CD14-positive monocyte (primary cell): ENCODE measurements around the gene RMI2. TPM values are rescaled to one million over a fixed set of nuclear protein-coding genes. Genes with fewer than 3 reads are reported as not detected.

ENCODE experiments used
- DNase-seq, 3 donors: peaks; one replicate each; pipeline ENCODE4 v3.0.0-alpha.2; 2011 to 2022
- H2AFZ ChIP-seq: 2 replicates; pipeline ENCODE4 v1.6.0; 2012; ENCODE audit warnings: mild to moderate bottlenecking, low read depth, low read length, inconsistent platforms; ENCODE audit not compliant: insufficient read depth, poor library complexity, severe bottlenecking
- H3K27ac ChIP-seq, 2 donors: 1 replicate in 1 of 2; 2 replicates in 1 of 2; pipeline ENCODE4 v1.5.1; 2012 to 2013; ENCODE audit warnings: low read length in 2 of 2, control low read depth in 1 of 2, inconsistent platforms in 1 of 2, low read depth in 1 of 2, mild to moderate bottlenecking in 1 of 2
- H3K27me3 ChIP-seq, 2 donors: one replicate each; pipeline versions ENCODE4 v1.6.0 to v1.6.1; 2011 to 2013; ENCODE audit warnings: low read length in 2 of 2; ENCODE audit not compliant: control insufficient read depth in 2 of 2, insufficient read depth in 2 of 2
- H3K36me3 ChIP-seq, 2 donors: replicated peaks in 1 of 2; 1 replicate in 1 of 2; 2 replicates in 1 of 2; pipeline versions ENCODE4 v1.5.1 to v1.6.1; 2012 to 2013; ENCODE audit warnings: low read length in 2 of 2, control low read depth in 1 of 2, inconsistent platforms in 1 of 2, mild to moderate bottlenecking in 1 of 2; ENCODE audit not compliant: insufficient read depth in 2 of 2, control insufficient read depth in 1 of 2
- H3K4me1 ChIP-seq, 2 donors: 1 replicate in 1 of 2; 2 replicates in 1 of 2; pipeline versions ENCODE4 v1.5.1 to v1.6.1; 2012 to 2013; ENCODE audit warnings: low read length in 2 of 2, control low read depth in 1 of 2, inconsistent platforms in 1 of 2, mild to moderate bottlenecking in 1 of 2, moderate library complexity in 1 of 2; ENCODE audit not compliant: insufficient read depth in 2 of 2, control insufficient read depth in 1 of 2
- H3K4me2 ChIP-seq: replicated peaks from 2 replicates; pipeline ENCODE3; 2012; ENCODE audit warnings: low read length, moderate library complexity, mild to moderate bottlenecking; ENCODE audit not compliant: poor library complexity, severe bottlenecking; ENCODE audit errors: extremely low read depth
- H3K4me3 ChIP-seq, 3 experiments: fragments of 200-600 bp in 1 of 3; sonication (generic) in 1 of 3; replicated peaks in 1 of 3; 1 replicate in 2 of 3; 2 replicates in 1 of 3; pipeline ENCODE4 v1.5.1; 2011 to 2013; ENCODE audit warnings: low read length in 3 of 3, mild to moderate bottlenecking in 3 of 3, control low read depth in 2 of 3, low read depth in 2 of 3, inconsistent platforms in 1 of 3, moderate library complexity in 1 of 3
- H3K79me2 ChIP-seq: 2 replicates; pipeline ENCODE4 v1.6.0; 2012; ENCODE audit warnings: mild to moderate bottlenecking, control low read depth, inconsistent platforms, low read length, moderate library complexity; ENCODE audit not compliant: insufficient read depth
- H3K9ac ChIP-seq: 2 replicates; pipeline ENCODE4 v1.6.0; 2017; ENCODE audit warnings: low read length, mild to moderate bottlenecking; ENCODE audit not compliant: insufficient read depth, poor library complexity, severe bottlenecking
- H3K9me3 ChIP-seq, 2 donors: replicated peaks in 1 of 2; 1 replicate in 1 of 2; 2 replicates in 1 of 2; pipeline versions ENCODE4 v1.5.1 to v1.6.1; 2012 to 2013; ENCODE audit warnings: low read length in 2 of 2, control low read depth in 1 of 2; ENCODE audit not compliant: control insufficient read depth in 1 of 2, insufficient read depth in 1 of 2
- H4K20me1 ChIP-seq: 2 replicates; pipeline ENCODE4 v1.6.0; 2012; ENCODE audit warnings: mild to moderate bottlenecking, low read length, control low read depth, moderate library complexity; ENCODE audit not compliant: insufficient read depth
- H3K27ac Mint-ChIP-seq, 7 donors: one replicate each; pipeline ENCODE4 v1.8.0; 2020; ENCODE audit warnings: mild to moderate bottlenecking in 7 of 7, mixed read lengths in 7 of 7, moderate library complexity in 6 of 7, inconsistent platforms in 2 of 7
- H3K27me3 Mint-ChIP-seq, 3 donors: one replicate each; pipeline ENCODE4 v1.8.0; 2021 to 2022; ENCODE audit warnings: low read depth in 3 of 3, mild to moderate bottlenecking in 3 of 3, mixed read lengths in 3 of 3, moderate library complexity in 3 of 3, inconsistent platforms in 1 of 3
- H3K36me3 Mint-ChIP-seq, 2 donors: one replicate each; pipeline ENCODE4 v1.8.0; 2020; ENCODE audit warnings: mixed read lengths in 2 of 2, inconsistent platforms in 1 of 2, mild to moderate bottlenecking in 1 of 2
- H3K4me1 Mint-ChIP-seq: one replicate; pipeline ENCODE4 v1.8.0; 2020; ENCODE audit warnings: mild to moderate bottlenecking, mixed read lengths
- H3K4me3 Mint-ChIP-seq, 2 donors: one replicate each; pipeline ENCODE4 v1.8.0; 2020; ENCODE audit warnings: mild to moderate bottlenecking in 2 of 2, mixed read lengths in 2 of 2, moderate library complexity in 1 of 2
- H3K9me3 Mint-ChIP-seq, 7 donors: one replicate each; pipeline ENCODE4 v1.8.0; 2020 to 2022; ENCODE audit warnings: mixed read lengths in 7 of 7, mild to moderate bottlenecking in 6 of 7, moderate library complexity in 6 of 7, inconsistent platforms in 2 of 7
- CTCF ChIP-seq: fragments of 200-600 bp; IDR thresholded peaks from one replicate; pipeline ENCODE4 v1.8.0; 2022; ENCODE audit warnings: antibody characterized with exemption, mild to moderate bottlenecking
- WGBS: methylation state at CpG from one replicate; pipeline ENCODE4 v1.1.5; 2013; ENCODE audit warnings: missing lambda C conversion rate; ENCODE audit not compliant: insufficient coverage; 5-methylcytosine and 5-hydroxymethylcytosine counted together
- intact Hi-C, 2 donors: fragments of 100-400 bp; cut with micrococcal nuclease; formaldehyde crosslinking; loops; one replicate each; pipeline versions ENCODE4 v1.15.0 to v1.15.1; 2023
- polyA plus RNA-seq, 3 donors: library from polyadenylated mRNA; depleted of rRNA in 1 of 3; unstranded in 2 of 3; stranded (reverse) in 1 of 3; fragments of 300-500 nt in 2 of 3; fragments of >200 nt in 1 of 3; fragmentation: Illumina TruSeq in 2 of 3; gene quantifications; 1 replicate in 2 of 3; 2 replicates in 1 of 3; pipeline ENCODE4 v1.2.3, GENCODE V29; 2012 to 2021

Gene RMI2
- polyA plus RNA-seq, 3 donors, result 0.17 to 0.24 (median 0.23) TPM

GRCh38 chr16:11353158-11353557, 7.9 kb downstream of the RMI2 start:
- no peak overlapping the region for H3K4me3 Mint-ChIP-seq
- WGBS, result 67% methylated on average over 3 of the region's 4 CpGs
- H3K27ac Mint-ChIP-seq, result no peak overlapping the region
- no peaks in the 10 kb centered on the region for H4K20me1 ChIP-seq
- peaks cover 30% of the 10 kb centered on the region for H3K79me2 ChIP-seq
- H3K27me3 Mint-ChIP-seq, result peaks cover 18 to 37% (median 25%) of the 10 kb centered on the region in 3 donors
- TF ChIP-seq CTCF, result no peak
- intact Hi-C loops, result loop anchor here in 1 of 2 donors (10.0 kb wide), 1 partner anchor 388 kb away; no protein-coding TSS in a partner anchor
- H3K9ac ChIP-seq, result no peak overlapping the region
- H3K9me3 ChIP-seq, result no peaks in the 10 kb centered on the region
- DNase-seq, result no peak
- no peak overlapping the region for H3K27ac ChIP-seq
- H3K4me1 Mint-ChIP-seq, result peaks cover 55% of the 10 kb centered on the region
- H3K4me1 ChIP-seq, result peaks cover 45 to 51% of the 10 kb centered on the region in 2 donors
- H3K36me3 Mint-ChIP-seq, result peaks cover 16 to 26% of the 10 kb centered on the region in 2 donors
- H3K9me3 Mint-ChIP-seq, result peaks cover 0 to 3% (median 0%) of the 10 kb centered on the region in 7 donors
- H2AFZ ChIP-seq, result no peak overlapping the region
- H3K4me2 ChIP-seq, result no peak overlapping the region
- no peak overlapping the region for H3K4me3 ChIP-seq
- H3K36me3 ChIP-seq, result no peaks in the 10 kb centered on the region
- H3K27me3 ChIP-seq, result peaks cover 10 to 15% of the 10 kb centered on the region in 2 donors

- Histone ChIP-seq H4K20me1 (peaks cover 5% of the 10 kb centered on the region), H3K79me2 (peaks cover 22% of the 10 kb centered on the region), H3K27me3 (peaks cover 18 to 27% of the 10 kb centered on the region in 2 donors), H3K4me2 (peak overlapping the region; percentile 57), H3K4me3 (peak overlapping the region in 1 of 3 experiments; percentile 40), H2AFZ (peak overlapping the region; percentile 48), H3K9me3 (no peaks in the 10 kb centered on the region), H3K36me3 (no peaks in the 10 kb centered on the region), H3K4me1 (peaks cover 34 to 39% of the 10 kb centered on the region in 2 donors), H3K27ac (peak overlapping the region in 1 of 2 donors; percentile 12), H3K9ac (no peak overlapping the region)
- peaks cover 43% of the 10 kb centered on the region for H3K4me1 Mint-ChIP-seq
- DNase-seq, result no peak
- peak overlapping the region in 1 of 2 donors; percentile 78 for H3K4me3 Mint-ChIP-seq
- WGBS, result 14% methylated on average over 1 of the region's 5 CpGs
- TF ChIP-seq CTCF, result no peak
- peaks cover 30 to 49% (median 36%) of the 10 kb centered on the region in 3 donors for H3K27me3 Mint-ChIP-seq
- peak overlapping the region in 1 of 7 donors; percentile 77 for H3K27ac Mint-ChIP-seq
- H3K9me3 Mint-ChIP-seq, result peaks cover 0 to 4% (median 0%) of the 10 kb centered on the region in 7 donors
- intact Hi-C loops, result loop anchor here in 1 of 2 donors (10.0 kb wide), 1 partner anchor 390 kb away; no protein-coding TSS in a partner anchor
- peaks cover 11 to 22% of the 10 kb centered on the region in 2 donors for H3K36me3 Mint-ChIP-seq
Measured at GRCh38 chr16:11354407-11354732, 9.1 kb downstream of the RMI2 start.
